ENCODE data around the gene ZFAND3.

DNA sequence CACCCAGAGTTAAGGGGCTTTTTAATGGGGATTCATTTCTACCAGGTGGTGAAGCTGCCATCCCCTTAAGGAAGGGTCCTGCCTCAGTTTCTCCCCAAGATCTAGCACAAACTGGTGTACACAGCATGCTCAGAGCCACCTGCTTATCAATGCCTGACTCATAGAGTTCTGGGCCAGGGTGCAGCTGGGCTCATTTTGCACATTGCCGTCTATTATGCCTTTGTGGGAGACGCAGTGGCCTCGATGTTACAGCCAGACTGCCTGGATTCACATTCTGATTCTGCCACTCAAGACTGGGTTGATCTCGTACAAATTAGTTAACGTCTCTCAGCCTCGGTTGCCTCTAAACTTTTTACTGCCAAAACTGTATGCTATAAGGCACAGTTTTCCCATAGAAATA is 365.7 kb downstream of the ZFAND3 start:
- TF ChIP-seq, protein P1, sequence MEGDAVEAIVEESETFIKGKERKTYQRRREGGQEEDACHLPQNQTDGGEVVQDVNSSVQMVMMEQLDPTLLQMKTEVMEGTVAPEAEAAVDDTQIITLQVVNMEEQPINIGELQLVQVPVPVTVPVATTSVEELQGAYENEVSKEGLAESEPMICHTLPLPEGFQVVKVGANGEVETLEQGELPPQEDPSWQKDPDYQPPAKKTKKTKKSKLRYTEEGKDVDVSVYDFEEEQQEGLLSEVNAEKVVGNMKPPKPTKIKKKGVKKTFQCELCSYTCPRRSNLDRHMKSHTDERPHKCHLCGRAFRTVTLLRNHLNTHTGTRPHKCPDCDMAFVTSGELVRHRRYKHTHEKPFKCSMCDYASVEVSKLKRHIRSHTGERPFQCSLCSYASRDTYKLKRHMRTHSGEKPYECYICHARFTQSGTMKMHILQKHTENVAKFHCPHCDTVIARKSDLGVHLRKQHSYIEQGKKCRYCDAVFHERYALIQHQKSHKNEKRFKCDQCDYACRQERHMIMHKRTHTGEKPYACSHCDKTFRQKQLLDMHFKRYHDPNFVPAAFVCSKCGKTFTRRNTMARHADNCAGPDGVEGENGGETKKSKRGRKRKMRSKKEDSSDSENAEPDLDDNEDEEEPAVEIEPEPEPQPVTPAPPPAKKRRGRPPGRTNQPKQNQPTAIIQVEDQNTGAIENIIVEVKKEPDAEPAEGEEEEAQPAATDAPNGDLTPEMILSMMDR (IDR thresholded peaks at IDR 0.05 in 2 of 3, conservative IDR thresholded peaks at IDR 0.05 in 1 of 3; ENCODE audit: borderline replicate concordance in 1 of 3, insufficient read depth in 1 of 3, low read depth in 2 of 3, low read length in 2 of 3), result no peak
- no peak for TF ChIP-seq SRF (IDR thresholded peaks at IDR 0.05; ENCODE audit: low read depth)
- TF ChIP-seq ZNF274 (IDR thresholded peaks at IDR 0.05; ENCODE audit: low read depth, low read length), result no peak
- no peak for TF ChIP-seq POLR2A (IDR thresholded peaks at IDR 0.05; ENCODE audit: borderline replicate concordance, extremely low read depth, insufficient read depth, insufficient read length)
- no peak for TF ChIP-seq EZH2 (IDR thresholded peaks at IDR 0.05)
- TF ChIP-seq POLR2AphosphoS5 (IDR thresholded peaks at IDR 0.05; ENCODE audit: low read depth, low read length), result no peak
- TF ChIP-seq, protein P2, sequence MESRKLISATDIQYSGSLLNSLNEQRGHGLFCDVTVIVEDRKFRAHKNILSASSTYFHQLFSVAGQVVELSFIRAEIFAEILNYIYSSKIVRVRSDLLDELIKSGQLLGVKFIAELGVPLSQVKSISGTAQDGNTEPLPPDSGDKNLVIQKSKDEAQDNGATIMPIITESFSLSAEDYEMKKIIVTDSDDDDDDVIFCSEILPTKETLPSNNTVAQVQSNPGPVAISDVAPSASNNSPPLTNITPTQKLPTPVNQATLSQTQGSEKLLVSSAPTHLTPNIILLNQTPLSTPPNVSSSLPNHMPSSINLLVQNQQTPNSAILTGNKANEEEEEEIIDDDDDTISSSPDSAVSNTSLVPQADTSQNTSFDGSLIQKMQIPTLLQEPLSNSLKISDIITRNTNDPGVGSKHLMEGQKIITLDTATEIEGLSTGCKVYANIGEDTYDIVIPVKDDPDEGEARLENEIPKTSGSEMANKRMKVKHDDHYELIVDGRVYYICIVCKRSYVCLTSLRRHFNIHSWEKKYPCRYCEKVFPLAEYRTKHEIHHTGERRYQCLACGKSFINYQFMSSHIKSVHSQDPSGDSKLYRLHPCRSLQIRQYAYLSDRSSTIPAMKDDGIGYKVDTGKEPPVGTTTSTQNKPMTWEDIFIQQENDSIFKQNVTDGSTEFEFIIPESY (IDR thresholded peaks at IDR 0.05; ENCODE audit: extremely low read depth, insufficient replicate concordance, low read length), result no peak
- TF ChIP-seq FOSL1 (IDR thresholded peaks at IDR 0.05; ENCODE audit: low read depth), result no peak
